ENCODE measurements around the gene SLC22A16.
"Not testable (repeated sequence)": the region's sequence is repeated elsewhere in the genome, so short reads cannot be mapped to it uniquely, and the experiment has no call there.

DNA sequence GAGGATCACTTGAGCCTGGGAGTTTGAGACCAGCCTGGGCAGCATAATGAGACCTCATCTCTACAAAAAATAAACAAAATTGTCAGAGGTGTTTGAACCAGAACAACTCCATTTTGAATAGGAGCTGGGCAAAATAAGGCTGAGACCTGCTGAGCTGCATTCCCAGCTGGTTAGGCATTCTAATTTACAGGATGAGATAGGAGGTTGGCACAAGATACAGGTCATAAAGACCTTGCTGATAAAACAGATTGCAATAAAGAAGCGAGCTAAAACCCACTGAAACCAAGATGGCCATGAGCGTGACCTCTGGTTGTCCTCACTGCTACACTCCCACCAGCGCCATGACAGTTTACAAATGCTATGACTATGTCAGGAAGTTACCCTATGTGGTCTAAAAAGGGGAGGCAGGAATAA is 11.6 kb upstream of the SLC22A16 start:
- TF ChIP-seq, protein P1, sequence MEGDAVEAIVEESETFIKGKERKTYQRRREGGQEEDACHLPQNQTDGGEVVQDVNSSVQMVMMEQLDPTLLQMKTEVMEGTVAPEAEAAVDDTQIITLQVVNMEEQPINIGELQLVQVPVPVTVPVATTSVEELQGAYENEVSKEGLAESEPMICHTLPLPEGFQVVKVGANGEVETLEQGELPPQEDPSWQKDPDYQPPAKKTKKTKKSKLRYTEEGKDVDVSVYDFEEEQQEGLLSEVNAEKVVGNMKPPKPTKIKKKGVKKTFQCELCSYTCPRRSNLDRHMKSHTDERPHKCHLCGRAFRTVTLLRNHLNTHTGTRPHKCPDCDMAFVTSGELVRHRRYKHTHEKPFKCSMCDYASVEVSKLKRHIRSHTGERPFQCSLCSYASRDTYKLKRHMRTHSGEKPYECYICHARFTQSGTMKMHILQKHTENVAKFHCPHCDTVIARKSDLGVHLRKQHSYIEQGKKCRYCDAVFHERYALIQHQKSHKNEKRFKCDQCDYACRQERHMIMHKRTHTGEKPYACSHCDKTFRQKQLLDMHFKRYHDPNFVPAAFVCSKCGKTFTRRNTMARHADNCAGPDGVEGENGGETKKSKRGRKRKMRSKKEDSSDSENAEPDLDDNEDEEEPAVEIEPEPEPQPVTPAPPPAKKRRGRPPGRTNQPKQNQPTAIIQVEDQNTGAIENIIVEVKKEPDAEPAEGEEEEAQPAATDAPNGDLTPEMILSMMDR (IDR thresholded peaks at IDR 0.05; ENCODE audit: low read depth, low read length, missing input control) = not testable (repeated sequence)
- TF ChIP-seq TAF1 (conservative IDR thresholded peaks at IDR 0.05); HNF4A (conservative IDR thresholded peaks at IDR 0.05); YY1 (IDR thresholded peaks at IDR 0.05); GABPA (IDR thresholded peaks at IDR 0.05 in 1 of 2, conservative IDR thresholded peaks at IDR 0.05 in 1 of 2); SP1 (IDR thresholded peaks at IDR 0.05); RAD21 (IDR thresholded peaks at IDR 0.05); JUND (IDR thresholded peaks at IDR 0.05); NR2F2 (IDR thresholded peaks at IDR 0.05); HNF4G (IDR thresholded peaks at IDR 0.05): not testable (repeated sequence)
- TF ChIP-seq, protein P2, sequence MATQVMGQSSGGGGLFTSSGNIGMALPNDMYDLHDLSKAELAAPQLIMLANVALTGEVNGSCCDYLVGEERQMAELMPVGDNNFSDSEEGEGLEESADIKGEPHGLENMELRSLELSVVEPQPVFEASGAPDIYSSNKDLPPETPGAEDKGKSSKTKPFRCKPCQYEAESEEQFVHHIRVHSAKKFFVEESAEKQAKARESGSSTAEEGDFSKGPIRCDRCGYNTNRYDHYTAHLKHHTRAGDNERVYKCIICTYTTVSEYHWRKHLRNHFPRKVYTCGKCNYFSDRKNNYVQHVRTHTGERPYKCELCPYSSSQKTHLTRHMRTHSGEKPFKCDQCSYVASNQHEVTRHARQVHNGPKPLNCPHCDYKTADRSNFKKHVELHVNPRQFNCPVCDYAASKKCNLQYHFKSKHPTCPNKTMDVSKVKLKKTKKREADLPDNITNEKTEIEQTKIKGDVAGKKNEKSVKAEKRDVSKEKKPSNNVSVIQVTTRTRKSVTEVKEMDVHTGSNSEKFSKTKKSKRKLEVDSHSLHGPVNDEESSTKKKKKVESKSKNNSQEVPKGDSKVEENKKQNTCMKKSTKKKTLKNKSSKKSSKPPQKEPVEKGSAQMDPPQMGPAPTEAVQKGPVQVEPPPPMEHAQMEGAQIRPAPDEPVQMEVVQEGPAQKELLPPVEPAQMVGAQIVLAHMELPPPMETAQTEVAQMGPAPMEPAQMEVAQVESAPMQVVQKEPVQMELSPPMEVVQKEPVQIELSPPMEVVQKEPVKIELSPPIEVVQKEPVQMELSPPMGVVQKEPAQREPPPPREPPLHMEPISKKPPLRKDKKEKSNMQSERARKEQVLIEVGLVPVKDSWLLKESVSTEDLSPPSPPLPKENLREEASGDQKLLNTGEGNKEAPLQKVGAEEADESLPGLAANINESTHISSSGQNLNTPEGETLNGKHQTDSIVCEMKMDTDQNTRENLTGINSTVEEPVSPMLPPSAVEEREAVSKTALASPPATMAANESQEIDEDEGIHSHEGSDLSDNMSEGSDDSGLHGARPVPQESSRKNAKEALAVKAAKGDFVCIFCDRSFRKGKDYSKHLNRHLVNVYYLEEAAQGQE (IDR thresholded peaks at IDR 0.05) = not testable (repeated sequence)
- TF ChIP-seq, protein P3, sequence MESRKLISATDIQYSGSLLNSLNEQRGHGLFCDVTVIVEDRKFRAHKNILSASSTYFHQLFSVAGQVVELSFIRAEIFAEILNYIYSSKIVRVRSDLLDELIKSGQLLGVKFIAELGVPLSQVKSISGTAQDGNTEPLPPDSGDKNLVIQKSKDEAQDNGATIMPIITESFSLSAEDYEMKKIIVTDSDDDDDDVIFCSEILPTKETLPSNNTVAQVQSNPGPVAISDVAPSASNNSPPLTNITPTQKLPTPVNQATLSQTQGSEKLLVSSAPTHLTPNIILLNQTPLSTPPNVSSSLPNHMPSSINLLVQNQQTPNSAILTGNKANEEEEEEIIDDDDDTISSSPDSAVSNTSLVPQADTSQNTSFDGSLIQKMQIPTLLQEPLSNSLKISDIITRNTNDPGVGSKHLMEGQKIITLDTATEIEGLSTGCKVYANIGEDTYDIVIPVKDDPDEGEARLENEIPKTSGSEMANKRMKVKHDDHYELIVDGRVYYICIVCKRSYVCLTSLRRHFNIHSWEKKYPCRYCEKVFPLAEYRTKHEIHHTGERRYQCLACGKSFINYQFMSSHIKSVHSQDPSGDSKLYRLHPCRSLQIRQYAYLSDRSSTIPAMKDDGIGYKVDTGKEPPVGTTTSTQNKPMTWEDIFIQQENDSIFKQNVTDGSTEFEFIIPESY (IDR thresholded peaks at IDR 0.05) = not testable (repeated sequence)
- TF ChIP-seq, protein P4, sequence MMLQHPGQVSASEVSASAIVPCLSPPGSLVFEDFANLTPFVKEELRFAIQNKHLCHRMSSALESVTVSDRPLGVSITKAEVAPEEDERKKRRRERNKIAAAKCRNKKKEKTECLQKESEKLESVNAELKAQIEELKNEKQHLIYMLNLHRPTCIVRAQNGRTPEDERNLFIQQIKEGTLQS (IDR thresholded peaks at IDR 0.05) = not testable (repeated sequence)
